Peyer's patch (tissue), 4 donors: Measurements from ENCODE around the gene ALDH8A1. TPM values are rescaled to one million over a fixed set of nuclear protein-coding genes. Genes with fewer than 3 reads are reported as not detected.
A peak's percentile ranks its signal among the peaks of the same experiment; 100 is the strongest.
"Not testable (repeated sequence)": the region's sequence is repeated elsewhere in the genome, so short reads cannot be mapped to it uniquely, and the experiment has no call there.

Experiments
- DNase-seq, 3 donors: peaks; one replicate each; pipeline ENCODE4 v3.0.0-alpha.2; 2017 to 2019
- H3K27ac ChIP-seq, 4 donors: fragments of 200-600 bp; sonication (generic); one replicate each; pipeline ENCODE4 v1.5.1; 2016 to 2019
- H3K27me3 ChIP-seq, 2 donors: fragments of 200-600 bp; sonication (generic); one replicate each; pipeline ENCODE4 v1.5.1; 2019
- H3K36me3 ChIP-seq, 3 donors: fragments of 200-600 bp; sonication (generic); one replicate each; pipeline ENCODE4 v1.5.1; 2016 to 2019
- H3K4me1 ChIP-seq, 4 donors: fragments of 200-600 bp; sonication (generic); one replicate each; pipeline ENCODE4 v1.5.1; 2016 to 2019
- H3K4me3 ChIP-seq, 4 donors: fragments of 200-600 bp; sonication (generic); 1 replicate in 3 of 4; 2 replicates in 1 of 4; pipeline ENCODE4 v1.5.1; 2016 to 2019; ENCODE audit warnings: mild to moderate bottlenecking in 1 of 4
- H3K9me3 ChIP-seq, 4 donors: fragments of 200-600 bp; sonication (generic); one replicate each; pipeline ENCODE4 v1.5.1; 2016 to 2019; ENCODE audit warnings: mild to moderate bottlenecking in 1 of 4
- POLR2A ChIP-seq, 2 donors: fragments of 450-650 bp; IDR thresholded peaks; one replicate each; pipeline ENCODE4 v1.5.1; 2017; ENCODE audit warnings: antibody characterized with exemption in 2 of 2, mild to moderate bottlenecking in 2 of 2, moderate library complexity in 2 of 2
- total RNA-seq, 4 donors: library from RNA; depleted of rRNA; stranded (reverse); fragments of >200 nt; gene quantifications; one replicate each; pipeline ENCODE4 v1.1.0, GENCODE V29; 2016
- TF ChIP-seq, protein P1 (sequence below), 6 experiments: fragments of 450-650 bp in 4 of 6; fragments of 200-600 bp in 2 of 6; sonication (generic) in 1 of 6; IDR thresholded peaks; one replicate each; pipeline ENCODE4 v1.5.1; 2017 to 2019; ENCODE audit warnings: antibody characterized with exemption in 6 of 6, mild to moderate bottlenecking in 3 of 6, moderate library complexity in 1 of 6

ALDH8A1 gene
- total RNA-seq, 4 donors from 2014 or later = 0.40 to 0.57 TPM; not detected in 2

DNA sequence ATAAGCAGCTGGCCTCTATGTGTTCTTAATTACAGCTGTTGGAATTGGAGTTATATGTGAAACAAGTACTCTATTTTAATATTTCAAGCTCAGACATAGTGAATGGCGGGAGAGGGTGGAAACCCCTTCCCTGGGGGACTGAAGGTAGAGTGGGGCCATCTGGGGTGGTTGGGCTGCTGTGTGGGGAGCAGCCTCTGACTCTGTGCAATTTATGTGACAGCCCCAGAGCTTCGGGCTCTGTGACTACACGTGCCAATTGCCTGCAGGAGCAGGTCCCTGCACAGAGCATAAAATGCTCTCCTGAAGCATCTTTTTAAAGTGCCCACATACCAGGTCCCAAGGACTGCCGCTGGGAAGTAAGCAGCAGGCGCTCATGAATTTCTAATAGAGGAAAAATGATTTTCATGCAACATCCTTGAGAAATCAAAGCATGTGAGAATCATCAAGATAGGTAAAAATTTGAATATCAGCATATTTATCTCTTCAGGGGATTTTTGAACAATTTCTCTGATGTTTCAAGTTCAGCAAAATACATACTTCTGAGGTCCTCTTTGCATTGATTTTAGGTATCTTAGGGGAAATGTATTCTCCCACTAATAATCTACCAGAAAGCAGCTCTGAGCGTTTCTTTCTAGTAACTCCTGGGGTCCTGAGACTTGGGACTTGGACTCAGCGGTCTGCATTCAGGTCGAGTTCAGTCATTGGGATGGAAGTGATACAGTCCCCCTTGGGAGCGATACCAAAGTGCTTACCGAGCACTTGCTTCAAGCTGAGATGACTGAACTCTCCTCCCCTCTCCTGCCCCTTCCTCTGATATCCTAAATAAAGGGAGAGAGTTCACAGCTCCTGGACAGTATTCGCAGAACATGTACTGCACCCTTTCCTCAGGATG is 40.0 kb downstream of the ALDH8A1 start:
- Histone ChIP-seq H3K4me3 (no peak overlapping the region), H3K4me1 (no peaks in the 10 kb centered on the region), H3K9me3 (no peaks in the 10 kb centered on the region), H3K36me3 (no peaks in the 10 kb centered on the region), H3K27me3 (no peaks in the 10 kb centered on the region), H3K27ac (no peak overlapping the region)
- no peak for DNase-seq
- no peak for TF ChIP-seq POLR2A (IDR thresholded peaks at IDR 0.05)
- TF ChIP-seq, protein P1, sequence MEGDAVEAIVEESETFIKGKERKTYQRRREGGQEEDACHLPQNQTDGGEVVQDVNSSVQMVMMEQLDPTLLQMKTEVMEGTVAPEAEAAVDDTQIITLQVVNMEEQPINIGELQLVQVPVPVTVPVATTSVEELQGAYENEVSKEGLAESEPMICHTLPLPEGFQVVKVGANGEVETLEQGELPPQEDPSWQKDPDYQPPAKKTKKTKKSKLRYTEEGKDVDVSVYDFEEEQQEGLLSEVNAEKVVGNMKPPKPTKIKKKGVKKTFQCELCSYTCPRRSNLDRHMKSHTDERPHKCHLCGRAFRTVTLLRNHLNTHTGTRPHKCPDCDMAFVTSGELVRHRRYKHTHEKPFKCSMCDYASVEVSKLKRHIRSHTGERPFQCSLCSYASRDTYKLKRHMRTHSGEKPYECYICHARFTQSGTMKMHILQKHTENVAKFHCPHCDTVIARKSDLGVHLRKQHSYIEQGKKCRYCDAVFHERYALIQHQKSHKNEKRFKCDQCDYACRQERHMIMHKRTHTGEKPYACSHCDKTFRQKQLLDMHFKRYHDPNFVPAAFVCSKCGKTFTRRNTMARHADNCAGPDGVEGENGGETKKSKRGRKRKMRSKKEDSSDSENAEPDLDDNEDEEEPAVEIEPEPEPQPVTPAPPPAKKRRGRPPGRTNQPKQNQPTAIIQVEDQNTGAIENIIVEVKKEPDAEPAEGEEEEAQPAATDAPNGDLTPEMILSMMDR (IDR thresholded peaks at IDR 0.05) = no peak

DNA sequence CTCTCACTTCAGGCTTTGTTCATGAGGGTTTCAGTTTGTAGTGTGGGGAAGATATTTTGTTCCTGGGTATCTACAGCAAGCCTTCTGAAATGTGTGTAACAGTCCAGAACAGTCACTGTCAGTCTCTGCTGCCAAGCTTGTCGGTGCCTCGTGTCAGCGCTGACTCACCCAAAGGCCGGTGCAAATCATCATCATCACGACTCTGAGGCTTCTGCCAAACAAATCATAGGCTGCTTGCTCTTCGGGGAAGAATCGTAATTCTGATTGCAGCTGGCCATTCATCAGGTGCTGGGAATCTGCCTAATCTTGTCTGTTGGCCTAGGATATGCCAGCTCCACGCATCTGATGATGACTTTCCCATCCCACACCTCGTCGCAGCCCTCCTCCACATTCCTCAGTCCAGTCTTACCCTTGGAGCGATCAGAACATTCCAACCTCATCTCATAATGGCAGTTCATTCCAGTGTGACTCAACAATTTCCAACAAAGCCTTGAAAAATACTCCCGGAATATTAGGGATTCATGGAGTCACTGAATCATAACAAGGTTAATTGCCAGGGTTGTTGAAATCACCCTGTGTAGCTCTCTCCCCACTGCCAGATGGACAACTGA is 40.9 kb downstream of the ALDH8A1 start:
- H3K4me1 ChIP-seq = no peaks in the 10 kb centered on the region
- no peak for TF ChIP-seq POLR2A (IDR thresholded peaks at IDR 0.05)
- TF ChIP-seq, protein P1 (IDR thresholded peaks at IDR 0.05) = no peak
- peak in 1 of 3 donors; percentile 67 for DNase-seq
- H3K36me3 ChIP-seq = no peaks in the 10 kb centered on the region
- H3K9me3 ChIP-seq = no peaks in the 10 kb centered on the region
- peak overlapping the region in 2 of 4 donors; percentile 35 to 49 for H3K27ac ChIP-seq
- H3K27me3 ChIP-seq = no peaks in the 10 kb centered on the region
- H3K4me3 ChIP-seq = no peak overlapping the region

DNA sequence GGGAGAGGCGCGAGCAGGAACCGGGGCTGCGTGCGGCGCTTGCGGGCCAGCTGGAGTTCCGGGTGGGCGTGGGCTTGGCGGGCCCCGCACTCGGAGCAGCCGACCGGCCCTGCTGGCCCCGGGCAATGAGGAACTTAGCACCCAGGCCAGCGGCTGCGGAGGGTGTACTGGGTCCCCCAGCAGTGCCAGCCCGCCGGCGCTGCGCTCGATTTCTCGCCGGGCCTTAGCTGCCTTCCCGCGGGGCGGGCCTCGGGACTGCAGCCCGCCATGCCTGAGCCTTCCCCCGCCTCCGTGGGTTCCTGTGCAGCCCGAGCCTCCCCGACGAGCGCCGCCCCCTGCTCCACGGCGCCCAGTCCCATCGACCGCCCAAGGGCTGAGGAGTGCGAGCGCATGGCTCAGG is 45.2 kb downstream of the ALDH8A1 start:
- not testable (repeated sequence) for H3K4me1 ChIP-seq, H3K9me3 ChIP-seq, H3K36me3 ChIP-seq, H3K4me3 ChIP-seq, DNase-seq, H3K27me3 ChIP-seq, H3K27ac ChIP-seq

DNA sequence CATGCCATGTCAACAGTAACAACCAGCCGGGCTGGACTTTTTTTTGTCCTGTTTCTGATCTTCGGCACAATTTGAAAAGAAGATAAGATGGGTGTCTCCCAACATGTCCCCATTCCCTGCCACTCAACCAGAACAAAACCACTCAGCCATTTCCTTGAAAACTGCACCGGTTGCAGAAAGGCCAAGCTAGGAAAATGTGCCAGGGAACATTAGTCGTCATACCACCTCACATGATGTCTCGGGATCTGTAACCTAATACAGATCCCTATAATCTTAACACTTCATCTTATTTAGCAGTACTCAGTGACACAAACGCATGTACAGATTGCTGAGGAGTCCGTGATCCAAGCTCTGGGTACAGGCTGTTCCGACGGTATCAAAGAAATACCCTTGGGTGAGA is 46.5 kb downstream of the ALDH8A1 start:
- Histone ChIP-seq H3K4me3 (no peak overlapping the region), H3K9me3 (no peaks in the 10 kb centered on the region), H3K36me3 (no peaks in the 10 kb centered on the region), H3K27me3 (no peaks in the 10 kb centered on the region), H3K27ac (no peak overlapping the region), H3K4me1 (no peaks in the 10 kb centered on the region)
- DNase-seq = no peak
- no peak for TF ChIP-seq POLR2A (IDR thresholded peaks at IDR 0.05)
- TF ChIP-seq, protein P1 (IDR thresholded peaks at IDR 0.05) = no peak

DNA sequence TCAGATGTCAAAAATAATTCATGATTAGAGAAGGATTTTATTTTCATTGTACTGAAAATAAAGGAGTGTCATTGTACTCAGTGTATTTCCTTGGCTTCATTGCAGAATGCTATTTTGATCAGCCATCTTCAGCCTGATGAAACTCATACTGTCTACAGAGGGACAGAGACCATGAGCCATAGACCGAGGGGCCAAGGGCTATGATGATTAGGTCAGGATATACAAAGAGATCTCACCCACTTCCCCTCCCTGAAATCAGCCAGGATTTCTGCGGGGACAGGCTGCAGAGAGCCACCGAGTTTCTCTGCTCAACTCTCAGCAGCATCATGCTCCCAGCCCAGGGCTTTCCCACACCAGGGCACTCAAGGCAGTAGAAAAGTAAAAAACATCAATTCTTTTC is 47.0 kb downstream of the ALDH8A1 start:
- TF ChIP-seq, protein P1 (IDR thresholded peaks at IDR 0.05) = no peak
- TF ChIP-seq POLR2A (IDR thresholded peaks at IDR 0.05) = no peak
- Histone ChIP-seq H3K36me3 (no peaks in the 10 kb centered on the region), H3K4me3 (no peak overlapping the region), H3K27me3 (no peaks in the 10 kb centered on the region), H3K9me3 (no peaks in the 10 kb centered on the region), H3K4me1 (no peaks in the 10 kb centered on the region), H3K27ac (no peak overlapping the region)
- DNase-seq = no peak
